ENCODE measurements around the gene APH1A.

- TF ChIP-seq CTCF (conservative IDR thresholded peaks at IDR 0.05 in 1 of 2, IDR thresholded peaks at IDR 0.05 in 1 of 2; ENCODE audit: extremely low read depth in 1 of 2, insufficient read depth in 1 of 2, low read depth in 1 of 2, low read length in 2 of 2), result no peak
- TF ChIP-seq EZH2 (IDR thresholded peaks at IDR 0.05; ENCODE audit: borderline replicate concordance, low read length), result no peak
These were observed 42.9 kb upstream of the APH1A start for GRCh38 chr1:150311762-150312161.
